GM18951 (cell line): ENCODE data around the gene LEUTX.

Experiments used
- POLR2A ChIP-seq: IDR thresholded peaks from 4 replicates; pipeline ENCODE4 v1.6.1; 2011; ENCODE audit warnings: mild to moderate bottlenecking; ENCODE audit not compliant: insufficient read length, insufficient read depth; ENCODE audit errors: extremely low read depth
- in situ Hi-C: fragments of 300-500 bp; cut with MboI; formaldehyde crosslinking; loops from one replicate; pipeline ENCODE4 v1.12.0; 2022; ENCODE audit warnings: low sequenced_read_pairs, mixed read lengths, inconsistent platforms; ENCODE audit not compliant: unreplicated experiment

The LEUTX gene

DNA sequence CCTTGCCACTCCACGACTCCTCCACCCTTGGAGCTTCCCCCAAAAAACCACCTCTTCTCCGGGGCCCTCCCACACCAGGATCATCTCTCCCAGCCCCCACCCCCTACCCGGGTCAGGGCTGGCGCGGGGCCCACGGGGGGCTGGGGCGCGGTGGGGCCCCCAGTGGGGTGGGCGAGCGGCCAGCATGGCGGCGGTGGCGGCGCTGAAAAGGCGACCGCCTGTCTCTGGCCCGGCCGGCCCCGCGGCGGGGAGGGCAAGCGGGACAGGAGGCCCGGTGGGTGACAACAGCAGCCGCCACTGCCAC lies 54.5 kb downstream of the LEUTX start:
- TF ChIP-seq POLR2A: no peak

DNA sequence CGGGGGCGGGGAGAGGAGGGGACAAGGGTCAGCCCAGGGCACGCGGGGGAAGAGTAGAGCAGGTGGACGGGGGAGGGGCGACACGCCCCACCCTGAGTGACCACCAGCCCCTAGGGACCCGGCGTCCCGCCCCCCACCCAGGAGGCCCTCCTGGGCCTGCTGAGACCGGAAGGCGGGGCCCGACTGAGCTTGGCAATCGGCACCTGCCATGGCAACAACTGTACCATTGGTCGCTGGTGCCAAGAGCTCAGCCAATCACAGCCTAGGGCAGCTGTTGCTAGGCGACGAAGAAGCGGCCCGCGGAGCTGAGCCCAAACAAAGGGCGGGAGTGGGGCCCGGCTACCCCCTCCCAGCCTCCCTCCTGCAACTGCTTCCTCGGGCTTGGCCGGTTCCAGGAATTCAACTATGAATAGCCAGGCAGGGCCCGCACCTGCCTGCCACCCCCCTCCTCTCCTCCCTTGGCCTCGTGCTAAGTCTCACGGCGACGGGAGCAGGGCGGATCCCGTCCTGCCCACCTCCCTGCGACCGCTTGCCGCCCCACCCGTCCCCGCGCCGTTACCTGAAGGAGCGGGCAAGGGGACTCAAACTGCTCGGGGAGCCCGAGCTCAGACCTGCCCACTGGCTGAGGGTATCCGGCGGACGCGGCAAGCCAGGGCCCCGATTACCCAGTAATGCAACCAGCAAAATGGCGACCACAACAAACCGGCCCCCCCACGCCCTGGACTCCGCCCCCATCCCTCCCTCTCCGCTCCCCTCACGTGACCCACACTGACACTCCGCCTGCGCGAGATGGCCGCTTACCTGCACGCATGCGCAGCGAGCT lies 55.0 kb downstream of the LEUTX start, which contains the start of gene DYRK1B:
Gene DYRK1B, minus strand, starts transcription at position 699 of the 823 bp plus-strand sequence. CDS start 2,295 bp downstream, outside the sequence.
- in situ Hi-C loops: no loop called here
- TF ChIP-seq POLR2A: peak; percentile 34

More for the DNA sequence above, 54.5 kb downstream of the LEUTX start:
- in situ Hi-C loops: no loop called here

DNA sequence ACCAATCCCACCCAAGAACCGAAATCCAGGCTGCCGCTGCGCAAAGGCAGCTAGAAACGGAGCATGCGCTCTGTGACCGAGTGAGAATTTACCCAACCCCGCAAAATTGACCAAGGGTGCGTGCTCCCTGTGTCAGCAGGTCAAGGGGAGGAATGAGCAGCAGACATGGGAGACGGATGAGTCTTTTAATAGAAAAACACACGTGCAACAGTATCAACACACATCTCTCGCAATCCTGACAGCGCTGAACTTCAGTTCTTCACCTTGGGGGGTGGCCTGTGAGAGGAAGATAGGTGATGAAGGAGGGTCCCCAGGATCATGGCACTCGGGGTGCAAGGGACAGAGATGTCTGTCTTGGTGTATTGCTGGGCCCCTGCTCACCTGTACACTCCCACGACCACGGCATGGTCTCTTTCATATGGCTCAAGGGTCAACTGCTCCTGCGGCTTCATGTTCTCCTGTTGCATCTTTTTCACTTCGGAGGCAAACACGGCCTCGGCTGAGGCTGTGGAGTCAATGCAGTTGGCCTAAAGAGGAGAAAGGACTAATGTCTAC lies 55.7 kb downstream of the LEUTX start:
- in situ Hi-C loops: no loop called here
- no peak for TF ChIP-seq POLR2A
